Natural killer cell treated with Interleukin-12 subunit alpha and Interleukin-12 subunit beta and Interleukin-15 and Interleukin-18, amount 100 ng/mL, for 72 hours (primary cell): ENCODE results near the gene KCNK5. TPM values are rescaled to one million over a fixed set of nuclear protein-coding genes. Genes with fewer than 3 reads are reported as not detected.
A peak's percentile ranks its signal among the peaks of the same experiment; 100 is the strongest.

ENCODE experiments used
- ATAC-seq, 2 donors: fragments of 150-1000 bp; cut with Tn5 transposase in 1 of 2; sonication (Bioruptor Pico), chemical (Tn5 transposase) in 1 of 2; 2 replicates each; pipeline ENCODE4 v1.10.0; 2021
- DNase-seq: peaks from one replicate; pipeline ENCODE4 v3.0.0; 2022; ENCODE audit warnings: low spot score
- H3K27ac Mint-ChIP-seq, 2 donors: 1 replicate in 1 of 2; 2 replicates in 1 of 2; pipeline ENCODE4 v1.8.0; 2022; ENCODE audit warnings: mixed read lengths in 2 of 2, mild to moderate bottlenecking in 1 of 2, moderate library complexity in 1 of 2
- H3K27me3 Mint-ChIP-seq, 2 donors: 1 replicate in 1 of 2; 2 replicates in 1 of 2; pipeline ENCODE4 v1.8.0; 2022; ENCODE audit warnings: mixed read lengths in 2 of 2
- H3K36me3 Mint-ChIP-seq: one replicate; pipeline ENCODE4 v1.8.0; 2022; ENCODE audit warnings: mixed read lengths
- H3K4me1 Mint-ChIP-seq, 2 donors: 1 replicate in 1 of 2; 2 replicates in 1 of 2; pipeline ENCODE4 v1.8.0; 2022; ENCODE audit warnings: low read depth in 2 of 2, mixed read lengths in 2 of 2, mild to moderate bottlenecking in 1 of 2
- H3K4me3 Mint-ChIP-seq: one replicate; pipeline ENCODE4 v1.8.0; 2022; ENCODE audit warnings: mixed read lengths
- H3K9me3 Mint-ChIP-seq: 2 replicates; pipeline ENCODE4 v1.8.0; 2022; ENCODE audit warnings: mixed read lengths
- total RNA-seq, 2 donors: library from RNA; stranded (reverse); gene quantifications; one replicate each; pipeline ENCODE4 v1.2.3, GENCODE V29; 2022

Gene KCNK5
- total RNA-seq, 2 donors from 2014 or later: 2.1 to 10.9 TPM

DNA sequence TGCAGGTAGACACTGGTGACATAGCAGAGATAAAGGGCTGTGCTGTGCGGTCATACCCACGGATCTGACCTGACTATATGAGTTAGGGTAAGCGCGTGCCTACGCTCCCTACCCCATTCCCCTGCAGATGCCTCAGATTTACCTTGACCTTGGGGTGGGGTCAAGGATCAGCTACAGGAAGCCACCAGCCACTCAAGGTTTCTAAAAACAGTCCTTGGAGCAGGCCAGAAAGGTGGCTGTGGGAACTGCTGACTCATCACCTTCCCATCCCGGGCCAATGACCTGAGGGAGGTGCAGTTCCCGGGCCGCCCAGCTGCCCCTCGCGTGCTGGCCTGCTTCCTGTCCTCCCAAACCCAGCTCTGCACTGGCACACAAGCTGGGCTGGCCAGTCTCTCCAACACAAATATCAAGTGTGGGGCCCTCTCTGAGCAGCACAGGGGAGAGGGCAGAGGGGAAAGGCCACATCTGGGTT, 23.0 kb downstream of the KCNK5 start:
- no peak overlapping the region for H3K27ac Mint-ChIP-seq
- no peaks in the 10 kb centered on the region for H3K36me3 Mint-ChIP-seq
- no peaks in the 10 kb centered on the region for H3K4me1 Mint-ChIP-seq
- ATAC-seq: no peak
- H3K27me3 Mint-ChIP-seq: no peaks in the 10 kb centered on the region
- no peaks in the 10 kb centered on the region for H3K9me3 Mint-ChIP-seq
- H3K4me3 Mint-ChIP-seq: no peak overlapping the region
- no peak for DNase-seq

DNA sequence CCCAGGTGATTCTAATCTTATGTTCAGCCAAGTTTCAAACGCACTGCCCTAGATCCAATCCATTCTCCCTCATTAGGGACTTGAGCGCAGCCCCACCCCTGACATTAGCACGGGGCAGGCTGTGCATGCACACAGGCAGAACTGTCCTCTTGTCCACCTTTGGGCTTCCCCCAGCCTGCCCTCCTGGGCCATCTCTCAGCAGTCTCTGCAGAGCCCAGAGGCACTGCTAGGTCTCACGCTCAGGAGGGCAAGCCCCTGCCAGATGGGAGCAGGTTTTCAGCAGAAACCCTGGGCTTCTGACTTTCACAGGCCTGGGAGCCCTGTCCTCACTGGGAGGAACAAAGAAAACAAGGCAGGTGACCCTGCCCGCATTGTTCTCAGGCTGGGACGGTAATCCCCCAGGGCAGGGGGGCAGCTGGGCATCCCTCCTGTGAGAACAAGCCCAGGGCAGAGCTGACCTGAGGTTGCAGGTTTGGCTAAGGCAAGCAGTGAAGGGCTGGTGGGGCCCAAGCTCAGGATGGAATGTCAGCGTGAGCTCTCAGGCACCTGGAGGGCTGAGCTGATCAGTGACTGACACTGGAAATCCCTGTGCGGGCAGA, 24.5 kb downstream of the KCNK5 start:
- DNase-seq (no peak), ATAC-seq (no peak)
- no peaks in the 10 kb centered on the region for H3K9me3 Mint-ChIP-seq
- H3K36me3 Mint-ChIP-seq: no peaks in the 10 kb centered on the region
- no peaks in the 10 kb centered on the region for H3K4me1 Mint-ChIP-seq
- H3K27ac Mint-ChIP-seq: no peak overlapping the region
- H3K4me3 Mint-ChIP-seq: no peak overlapping the region
- H3K27me3 Mint-ChIP-seq: no peaks in the 10 kb centered on the region

DNA sequence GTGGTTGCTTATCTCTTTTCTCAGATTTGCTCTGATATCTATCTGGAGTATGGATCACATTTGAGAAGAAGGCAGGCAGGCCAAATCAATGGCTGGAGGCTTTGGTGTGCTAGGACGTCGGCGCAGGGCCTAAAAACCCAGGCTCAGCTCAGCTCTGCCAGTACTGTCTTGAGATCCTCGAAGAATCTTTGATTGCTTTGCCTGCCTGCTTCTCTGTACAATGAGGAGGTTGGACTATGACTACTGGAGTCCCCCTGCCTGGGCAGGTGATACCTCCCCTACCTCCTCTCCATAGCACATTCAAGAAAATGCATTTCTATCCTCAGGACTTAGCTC, 25.1 kb downstream of the KCNK5 start:
- ATAC-seq (no peak), DNase-seq (no peak)
- Mint-ChIP-seq H3K4me1 (no peaks in the 10 kb centered on the region), H3K36me3 (no peaks in the 10 kb centered on the region), H3K27ac (no peak overlapping the region), H3K4me3 (no peak overlapping the region), H3K9me3 (no peaks in the 10 kb centered on the region), H3K27me3 (no peaks in the 10 kb centered on the region)

DNA sequence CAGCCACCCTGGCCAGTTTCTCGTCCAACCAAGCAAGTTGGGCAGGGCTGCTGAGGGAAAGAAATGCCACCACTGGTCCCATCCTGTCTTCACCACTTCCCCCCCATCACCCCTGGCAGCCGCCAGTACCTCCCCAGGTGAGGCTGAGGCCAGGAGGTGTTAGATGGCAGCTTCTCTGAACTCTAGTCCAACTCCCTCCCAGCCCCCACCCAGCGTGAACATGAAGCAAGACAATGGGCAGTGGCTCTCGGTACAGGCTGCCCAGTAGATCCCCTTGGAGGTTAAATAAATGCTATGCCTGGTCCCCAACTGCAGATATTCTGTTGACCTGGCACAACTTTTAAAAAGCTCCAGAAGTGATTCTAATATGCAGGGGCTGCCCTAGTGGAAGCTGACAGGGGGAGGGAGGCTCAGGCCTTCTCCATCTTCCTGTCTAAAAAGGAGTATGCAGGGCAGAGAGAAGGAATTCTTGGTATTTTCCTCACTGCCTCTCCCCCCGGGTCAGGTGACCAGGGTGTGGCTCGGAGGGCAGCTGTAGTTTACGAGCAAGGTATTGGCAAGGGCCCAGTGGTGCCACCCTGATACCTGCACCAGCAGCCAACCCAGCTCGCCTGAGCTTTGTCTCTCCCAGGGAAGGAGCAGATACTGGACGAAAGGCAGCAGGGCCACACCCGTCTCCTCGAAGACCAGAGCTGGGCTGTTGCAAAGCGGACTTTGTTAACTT, 25.7 kb downstream of the KCNK5 start:
- Mint-ChIP-seq H3K27me3 (no peaks in the 10 kb centered on the region), H3K27ac (no peak overlapping the region), H3K4me3 (no peak overlapping the region), H3K36me3 (no peaks in the 10 kb centered on the region), H3K4me1 (no peaks in the 10 kb centered on the region), H3K9me3 (no peaks in the 10 kb centered on the region)
- ATAC-seq (no peak), DNase-seq (no peak)

DNA sequence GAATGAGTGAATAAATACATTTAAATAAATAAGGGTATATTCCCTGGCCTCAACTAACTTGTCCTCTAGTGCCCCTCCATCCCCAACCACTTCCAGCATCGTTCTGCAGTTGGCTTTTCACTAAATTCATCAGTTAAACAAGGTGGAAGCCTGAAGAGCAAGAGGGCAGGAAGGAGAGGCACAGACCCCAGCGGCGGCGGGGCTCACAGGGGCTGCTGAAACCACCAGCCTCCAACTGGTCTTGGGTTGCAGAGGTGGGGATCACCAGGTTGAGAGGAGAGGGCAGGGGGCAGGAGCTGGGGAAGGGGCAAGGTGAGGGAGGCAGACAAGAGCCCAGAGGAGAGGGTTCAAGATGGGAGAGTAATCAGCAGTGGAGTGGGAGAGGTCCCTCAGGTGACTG, 27.1 kb downstream of the KCNK5 start:
- Mint-ChIP-seq H3K4me1 (no peaks in the 10 kb centered on the region), H3K27ac (no peak overlapping the region), H3K36me3 (no peaks in the 10 kb centered on the region), H3K4me3 (no peak overlapping the region), H3K27me3 (no peaks in the 10 kb centered on the region), H3K9me3 (no peaks in the 10 kb centered on the region)
- DNase-seq (no peak), ATAC-seq (no peak)

DNA sequence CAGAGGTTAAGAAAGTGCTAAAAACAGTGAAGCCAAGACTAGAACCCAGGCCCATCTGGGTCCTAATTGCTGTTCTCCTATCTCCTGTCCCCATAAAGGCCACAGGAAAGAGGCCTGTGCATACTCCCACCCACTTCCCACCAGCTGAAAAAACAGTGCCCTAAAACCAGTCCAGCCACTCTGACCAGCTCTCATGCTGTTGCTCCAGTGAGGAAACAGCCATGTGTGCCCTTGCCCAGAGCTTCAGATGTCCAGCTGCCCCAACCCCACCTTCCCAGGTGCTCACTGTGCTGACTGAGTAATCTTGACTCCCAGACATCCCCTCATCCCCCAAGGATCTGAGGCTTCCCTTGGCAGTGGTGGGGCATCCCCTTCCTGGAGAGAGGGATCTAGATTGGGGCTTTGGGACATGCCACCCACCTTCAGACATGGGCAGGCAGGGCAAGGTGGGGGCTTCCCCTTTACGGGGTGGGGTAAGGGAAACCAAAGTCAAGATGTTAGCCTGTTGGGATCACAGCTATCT, 28.7 kb downstream of the KCNK5 start:
- Mint-ChIP-seq H3K4me3 (no peak overlapping the region), H3K4me1 (no peaks in the 10 kb centered on the region)
- no peak for ATAC-seq

DNA sequence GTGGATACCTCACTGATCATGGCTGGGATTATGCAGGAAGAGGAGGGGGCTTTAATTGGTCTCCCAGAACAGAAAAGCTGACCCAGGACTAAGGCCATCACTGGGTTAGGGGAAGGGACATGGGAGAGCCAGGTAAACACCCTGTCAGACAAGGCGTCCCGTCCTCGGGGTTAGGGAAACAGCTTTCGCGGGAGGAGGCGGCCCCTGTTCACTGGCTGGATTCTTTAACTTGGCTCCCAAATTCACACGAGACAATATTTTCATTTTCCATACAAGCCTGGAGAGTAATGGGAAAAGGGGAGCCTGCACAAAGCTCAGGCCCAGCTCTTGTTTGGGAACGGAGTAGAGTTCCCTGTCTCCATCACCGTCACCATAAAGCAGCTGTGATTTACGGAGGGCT, 29.3 kb downstream of the KCNK5 start:
- H3K4me3 Mint-ChIP-seq: no peak overlapping the region
- ATAC-seq: no peak
- H3K27me3 Mint-ChIP-seq: no peaks in the 10 kb centered on the region
- H3K9me3 Mint-ChIP-seq: no peaks in the 10 kb centered on the region
- H3K27ac Mint-ChIP-seq: no peak overlapping the region
- DNase-seq: peak; percentile 16
- H3K4me1 Mint-ChIP-seq: no peaks in the 10 kb centered on the region
- no peaks in the 10 kb centered on the region for H3K36me3 Mint-ChIP-seq

More for the DNA sequence above, 28.7 kb downstream of the KCNK5 start:
- Mint-ChIP-seq H3K27me3 (no peaks in the 10 kb centered on the region), H3K36me3 (no peaks in the 10 kb centered on the region), H3K9me3 (no peaks in the 10 kb centered on the region), H3K27ac (no peak overlapping the region)
- DNase-seq: peak; percentile 12

DNA sequence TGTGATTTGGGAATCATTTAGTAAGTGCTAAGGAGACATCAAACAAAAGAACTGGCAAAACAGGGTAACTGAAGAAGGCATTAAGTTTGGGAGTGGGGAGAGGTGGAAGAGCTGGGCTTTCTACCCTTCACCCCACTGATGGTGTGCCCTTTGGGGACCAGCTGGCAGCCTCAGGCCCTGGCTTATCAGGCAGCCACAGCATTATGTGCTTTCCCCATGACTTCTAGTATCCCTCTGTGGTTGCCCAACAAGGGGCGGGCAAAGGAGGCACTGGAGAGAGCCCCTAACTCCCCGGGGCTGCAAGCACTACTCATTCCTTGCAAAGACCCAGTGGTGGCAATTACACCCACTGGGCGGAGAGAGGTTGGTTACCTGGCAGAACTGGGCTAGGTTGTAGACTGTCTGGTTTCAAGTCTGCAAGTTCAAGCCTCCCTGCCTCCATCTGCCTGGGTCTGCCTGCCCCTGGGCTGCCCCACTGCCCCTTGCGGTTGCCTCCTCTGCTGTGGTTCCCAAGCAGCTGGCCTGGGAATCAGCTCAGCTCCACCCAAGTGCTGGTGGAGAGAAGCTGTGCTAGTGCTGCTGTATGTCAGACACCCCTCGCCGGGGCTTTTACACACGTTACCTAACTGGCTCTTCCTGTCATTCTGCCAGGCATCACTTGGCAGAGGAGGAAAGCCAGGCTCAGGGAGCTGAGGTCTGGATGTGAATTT, 29.9 kb downstream of the KCNK5 start:
- H3K4me1 Mint-ChIP-seq: no peaks in the 10 kb centered on the region
- no peak overlapping the region for H3K27ac Mint-ChIP-seq
- no peaks in the 10 kb centered on the region for H3K27me3 Mint-ChIP-seq
- no peak overlapping the region for H3K4me3 Mint-ChIP-seq
- DNase-seq (peak; percentile 53), ATAC-seq (no peak)
- no peaks in the 10 kb centered on the region for H3K36me3 Mint-ChIP-seq
- H3K9me3 Mint-ChIP-seq: no peaks in the 10 kb centered on the region

DNA sequence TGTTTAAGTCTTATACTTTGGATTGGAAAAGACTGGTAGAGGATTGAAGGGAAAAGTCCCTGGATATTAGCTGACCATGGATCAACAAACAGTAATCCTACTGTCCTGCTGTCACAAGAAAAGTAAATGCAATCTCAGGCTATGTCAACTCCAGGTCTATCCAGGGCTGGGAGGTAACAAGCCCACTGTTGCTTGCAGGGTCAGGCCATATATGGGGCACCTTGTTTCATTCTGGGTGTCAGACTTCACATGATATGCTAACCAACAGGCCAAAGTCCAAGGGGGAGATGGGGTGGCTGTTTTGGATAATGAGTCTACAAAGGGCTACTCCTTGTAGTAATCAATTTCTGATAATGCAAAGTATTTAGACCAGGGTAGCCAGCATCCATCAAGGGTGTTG, 30.7 kb downstream of the KCNK5 start:
- Mint-ChIP-seq H3K27ac (no peak overlapping the region), H3K36me3 (no peaks in the 10 kb centered on the region), H3K9me3 (no peaks in the 10 kb centered on the region), H3K4me1 (no peaks in the 10 kb centered on the region), H3K27me3 (no peaks in the 10 kb centered on the region), H3K4me3 (no peak overlapping the region)
- no peak for ATAC-seq
- peak; percentile 8 for DNase-seq

DNA sequence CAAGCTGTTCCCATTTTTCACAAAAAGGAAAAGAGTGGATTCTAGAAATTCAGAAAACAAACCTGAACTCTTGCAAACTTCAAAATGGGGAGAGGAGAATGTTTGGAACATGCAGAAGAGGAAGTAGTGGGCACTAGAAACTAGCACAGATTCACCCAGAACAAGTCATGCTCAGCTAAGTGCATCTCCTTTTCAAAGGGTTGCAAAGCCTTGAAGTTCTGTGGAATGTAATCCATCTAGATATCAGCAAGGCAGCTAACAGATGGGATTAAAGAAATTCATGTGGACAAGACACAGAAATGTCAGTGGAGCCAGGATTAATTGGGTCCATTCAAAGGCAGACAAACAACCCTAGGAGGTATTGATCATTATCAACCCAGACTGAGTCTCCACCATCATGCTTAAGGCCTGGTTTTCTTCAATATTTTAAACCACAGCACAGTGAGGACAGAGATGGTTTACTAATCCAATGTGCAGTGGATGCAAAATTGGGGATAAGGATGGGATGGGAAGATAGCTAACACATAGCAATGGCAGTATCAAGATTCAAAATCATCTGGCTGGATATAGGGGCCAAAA, 31.3 kb downstream of the KCNK5 start:
- no peaks in the 10 kb centered on the region for H3K36me3 Mint-ChIP-seq
- no peaks in the 10 kb centered on the region for H3K27me3 Mint-ChIP-seq
- ATAC-seq (no peak), DNase-seq (no peak)
- H3K4me3 Mint-ChIP-seq: no peak overlapping the region
- H3K9me3 Mint-ChIP-seq: no peaks in the 10 kb centered on the region
- H3K4me1 Mint-ChIP-seq: no peaks in the 10 kb centered on the region
- H3K27ac Mint-ChIP-seq: no peak overlapping the region

DNA sequence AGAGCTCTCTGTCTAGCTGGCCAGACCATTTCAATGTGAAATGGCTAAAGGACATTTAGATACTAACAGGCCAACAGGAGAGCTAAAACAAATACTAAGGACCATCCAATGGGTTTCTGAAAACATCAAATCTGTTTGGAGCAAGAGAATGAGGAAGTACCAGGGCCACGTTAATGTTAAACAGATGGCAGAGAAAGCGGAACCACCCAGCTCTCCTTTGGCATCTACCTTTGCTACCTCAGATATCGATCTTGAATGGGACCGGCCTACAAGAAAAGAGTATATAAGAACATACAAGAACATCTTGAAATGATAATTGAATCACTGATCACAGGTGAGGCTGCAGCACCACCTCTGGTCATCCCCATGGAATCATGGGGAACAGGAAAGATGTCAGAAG, 31.8 kb downstream of the KCNK5 start:
- Mint-ChIP-seq H3K36me3 (no peaks in the 10 kb centered on the region), H3K4me1 (no peaks in the 10 kb centered on the region), H3K9me3 (no peaks in the 10 kb centered on the region), H3K4me3 (no peak overlapping the region), H3K27me3 (no peaks in the 10 kb centered on the region), H3K27ac (no peak overlapping the region)
- DNase-seq (no peak), ATAC-seq (no peak)

DNA sequence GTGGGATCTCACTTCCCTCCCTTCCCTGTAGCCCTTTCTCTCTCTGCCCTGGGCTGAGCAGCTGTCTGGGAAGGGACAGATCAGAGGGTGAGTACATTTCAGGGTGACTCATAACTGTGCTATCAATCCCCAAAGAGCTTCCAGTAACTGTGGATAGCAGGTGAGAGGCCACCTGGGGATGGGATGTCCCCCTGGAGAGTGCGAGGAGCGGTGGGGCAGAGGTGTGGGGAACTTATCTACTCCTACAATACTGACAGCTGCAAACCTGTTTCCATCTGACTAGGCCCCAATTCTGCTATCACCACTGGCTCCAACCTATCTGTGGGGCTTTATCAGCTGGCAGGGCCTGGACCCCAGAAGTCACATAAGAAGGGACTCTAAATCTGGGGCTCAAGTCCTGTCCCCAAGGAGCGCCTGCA, 32.6 kb downstream of the KCNK5 start:
- Mint-ChIP-seq H3K4me3 (no peak overlapping the region), H3K36me3 (no peaks in the 10 kb centered on the region), H3K4me1 (no peaks in the 10 kb centered on the region), H3K27ac (no peak overlapping the region), H3K9me3 (no peaks in the 10 kb centered on the region), H3K27me3 (no peaks in the 10 kb centered on the region)
- peak; percentile 5 for DNase-seq
- ATAC-seq: peak in 1 of 2 donors; percentile 3

DNA sequence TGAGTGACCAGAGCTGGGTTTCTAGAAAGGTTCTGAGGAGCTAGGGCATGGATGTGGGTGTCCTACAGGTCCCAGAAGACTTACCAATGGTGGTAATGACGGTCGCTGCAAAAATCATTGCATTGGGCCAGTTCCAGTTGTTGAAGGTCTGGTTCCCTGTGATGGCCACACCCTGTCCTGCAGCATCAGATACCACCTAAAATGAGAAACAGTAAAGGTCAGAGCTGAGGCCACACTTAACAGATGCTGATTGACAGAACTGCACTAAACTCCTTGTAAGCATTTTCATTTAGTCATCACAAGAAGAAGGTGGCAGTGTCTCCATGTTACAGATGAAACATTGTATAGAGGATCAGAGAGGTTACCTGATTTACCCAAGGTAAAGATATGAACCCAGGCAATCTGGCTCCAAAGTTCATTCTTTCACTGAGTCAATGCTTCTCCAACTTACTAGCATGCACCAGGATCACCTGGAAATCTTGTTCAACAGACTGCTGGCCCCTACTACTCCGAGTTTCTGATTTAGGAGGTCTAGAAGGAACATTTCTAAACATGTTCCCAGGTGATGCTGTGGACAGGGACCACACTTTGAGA, 33.4 kb downstream of the KCNK5 start:
- ATAC-seq (no peak), DNase-seq (no peak)
- Mint-ChIP-seq H3K27me3 (no peaks in the 10 kb centered on the region), H3K4me1 (no peaks in the 10 kb centered on the region), H3K36me3 (no peaks in the 10 kb centered on the region), H3K9me3 (no peaks in the 10 kb centered on the region), H3K27ac (no peak overlapping the region), H3K4me3 (no peak overlapping the region)

DNA sequence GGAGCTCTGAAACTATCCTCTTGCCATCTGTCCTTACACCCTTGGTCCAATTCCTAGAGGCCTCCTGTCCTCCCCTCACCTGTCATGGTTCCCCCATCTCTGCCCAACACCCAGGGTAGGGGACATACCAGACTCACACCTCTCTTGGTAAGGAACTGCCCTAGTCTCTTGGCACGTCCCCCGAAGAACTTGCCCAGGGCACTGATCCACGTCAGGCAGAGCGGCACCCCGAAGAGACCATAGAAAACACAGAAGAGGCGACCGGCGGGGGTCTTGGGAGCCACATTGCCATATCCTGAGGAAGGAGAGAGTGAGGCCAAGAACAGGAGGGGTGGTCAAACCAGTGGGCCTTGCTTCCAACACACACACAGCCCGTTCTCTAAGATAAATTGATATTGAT, 34.8 kb downstream of the KCNK5 start:
- DNase-seq: peak; percentile 40
- H3K27me3 Mint-ChIP-seq: no peaks in the 10 kb centered on the region
- H3K9me3 Mint-ChIP-seq: no peaks in the 10 kb centered on the region
- H3K4me3 Mint-ChIP-seq: no peak overlapping the region
- H3K4me1 Mint-ChIP-seq: peaks cover 0 to 2% of the 10 kb centered on the region in 2 donors
- no peak overlapping the region for H3K27ac Mint-ChIP-seq
- ATAC-seq: no peak
- H3K36me3 Mint-ChIP-seq: no peaks in the 10 kb centered on the region
